ENCODE data around the gene IL4R. TPM values are rescaled to one million over a fixed set of nuclear protein-coding genes. Genes with fewer than 3 reads are reported as not detected.

The IL4R gene
- polyA plus RNA-seq, 1 donor from 2014 or later, result 0.07 TPM

GRCh38 chr16:27326251-27326650, 12.5 kb downstream of the IL4R start:
- Histone ChIP-seq H3K36me3 (ENCODE audit: insufficient read depth, low read length) (no peaks in the 10 kb centered on the region), H3K27me3 (ENCODE audit: insufficient read depth, low read depth, low read length) (no peaks in the 10 kb centered on the region), H3K4me3 (ENCODE audit: low read length) (no peak overlapping the region), H3K27ac (ENCODE audit: low read length) (no peak overlapping the region), H3K4me2 (ENCODE audit: low read length) (no peak overlapping the region), H3K9ac (ENCODE audit: low read length) (no peak overlapping the region), H3F3A (ENCODE audit: insufficient read depth, low read length, poor library complexity, severe bottlenecking) (no peaks in the 10 kb centered on the region), H3K9me2 (ENCODE audit: insufficient read depth, low read length) (no peaks in the 10 kb centered on the region), H3K79me2 (replicated peaks; ENCODE audit: insufficient read depth, low read length) (no peaks in the 10 kb centered on the region), H3K9me3 (ENCODE audit: low read length) (no peaks in the 10 kb centered on the region), H2AFZ (ENCODE audit: low read depth, low read length) (no peak overlapping the region), H4K20me1 (ENCODE audit: insufficient read depth) (no peaks in the 10 kb centered on the region)
- TF ChIP-seq SMC3 (conservative IDR thresholded peaks at IDR 0.05; ENCODE audit: poor library complexity) (no peak), EZH2 (IDR thresholded peaks at IDR 0.05; ENCODE audit: borderline replicate concordance, insufficient read depth, low read length, poor library complexity, severe bottlenecking) (no peak), EP300 (conservative IDR thresholded peaks at IDR 0.05; ENCODE audit: poor library complexity, severe bottlenecking) (no peak), MXI1 (conservative IDR thresholded peaks at IDR 0.05; ENCODE audit: poor library complexity, severe bottlenecking) (no peak), POLR2AphosphoS5 (IDR thresholded peaks at IDR 0.05) (no peak), CTCF (IDR thresholded peaks at IDR 0.05; ENCODE audit: poor library complexity, severe bottlenecking) (no peak), REST (IDR thresholded peaks at IDR 0.05; ENCODE audit: borderline replicate concordance) (no peak), RAD21 (conservative IDR thresholded peaks at IDR 0.05) (no peak), TAF1 (IDR thresholded peaks at IDR 0.05; ENCODE audit: low read depth) (no peak)

- H3K9me3 ChIP-seq (ENCODE audit: low read length), result no peaks in the 10 kb centered on the region
- H3K9me2 ChIP-seq (ENCODE audit: insufficient read depth, low read length), result no peaks in the 10 kb centered on the region
- no peak overlapping the region for H2AFZ ChIP-seq (ENCODE audit: low read depth, low read length)
- no peaks in the 10 kb centered on the region for H3K27me3 ChIP-seq (ENCODE audit: insufficient read depth, low read depth, low read length)
- no peak for TF ChIP-seq EZH2 (IDR thresholded peaks at IDR 0.05; ENCODE audit: borderline replicate concordance, insufficient read depth, low read length, poor library complexity, severe bottlenecking)
- H4K20me1 ChIP-seq (ENCODE audit: insufficient read depth), result no peaks in the 10 kb centered on the region
- no peaks in the 10 kb centered on the region for H3K79me2 ChIP-seq (replicated peaks; ENCODE audit: insufficient read depth, low read length)
- no peaks in the 10 kb centered on the region for H3F3A ChIP-seq (ENCODE audit: insufficient read depth, low read length, poor library complexity, severe bottlenecking)
- H3K9ac ChIP-seq (ENCODE audit: low read length), result no peak overlapping the region
- no peak overlapping the region for H3K4me2 ChIP-seq (ENCODE audit: low read length)
- no peak overlapping the region for H3K4me3 ChIP-seq (ENCODE audit: low read length)
- no peaks in the 10 kb centered on the region for H3K36me3 ChIP-seq (ENCODE audit: insufficient read depth, low read length)
- no peak overlapping the region for H3K27ac ChIP-seq (ENCODE audit: low read length)
These were observed 13.2 kb downstream of the IL4R start for GRCh38 chr16:27326738-27327585.
